Omental fat pad (tissue), 4 donors: Measurements from ENCODE around the gene ZAP70. TPM values are rescaled to one million over a fixed set of nuclear protein-coding genes. Genes with fewer than 3 reads are reported as not detected.

ENCODE experiments used
- ATAC-seq: fragments of 150-250 bp; one replicate; pipeline ENCODE4 v1.9.1; 2016; ENCODE audit warnings: mild to moderate bottlenecking, moderate library complexity; ENCODE audit not compliant: low FRiP score
- DNase-seq: peaks from one replicate; pipeline ENCODE4 v3.0.0-alpha.2; 2019; ENCODE audit warnings: low spot score
- CTCF ChIP-seq, 3 donors: fragments of 450-650 bp; IDR thresholded peaks; one replicate each; pipeline ENCODE4 v1.5.1; 2016 to 2017; ENCODE audit warnings: antibody characterized with exemption in 3 of 3, mild to moderate bottlenecking in 3 of 3, moderate library complexity in 2 of 3
- total RNA-seq, 4 donors: library from RNA; depleted of rRNA; stranded (reverse); fragments of >200 nt; gene quantifications; one replicate each; pipeline ENCODE4 v1.1.0, GENCODE V29; 2016

Gene ZAP70
- total RNA-seq, 4 donors from 2014 or later = 4.1 to 9.6 (median 6.5) TPM

- DNase-seq (no peak), ATAC-seq (no peak)
These were observed 42.1 kb downstream of the ZAP70 start for GRCh38 chr2:97755491-97755890.

GRCh38 chr2:97757062-97757461 is 43.7 kb downstream of the ZAP70 start:
- TF ChIP-seq CTCF (IDR thresholded peaks at IDR 0.05) = no peak
- no peak for DNase-seq
- ATAC-seq = no peak

More at GRCh38 chr2:97755491-97755890, 42.1 kb downstream of the ZAP70 start:
- no peak for TF ChIP-seq CTCF (IDR thresholded peaks at IDR 0.05)

- ATAC-seq = no peak
- no peak for TF ChIP-seq CTCF (IDR thresholded peaks at IDR 0.05)
- no peak for DNase-seq
These were observed 44.8 kb downstream of the ZAP70 start for GRCh38 chr2:97758131-97758705.

GRCh38 chr2:97759727-97760407 is 46.5 kb downstream of the ZAP70 start:
- no peak for TF ChIP-seq CTCF (IDR thresholded peaks at IDR 0.05)
- no peak for ATAC-seq
- no peak for DNase-seq

- no peak for DNase-seq
- ATAC-seq = no peak
- no peak for TF ChIP-seq CTCF (IDR thresholded peaks at IDR 0.05)
These were observed 47.2 kb downstream of the ZAP70 start for GRCh38 chr2:97760480-97761049.

GRCh38 chr2:97761192-97761591 is 47.8 kb downstream of the ZAP70 start:
- TF ChIP-seq CTCF (IDR thresholded peaks at IDR 0.05) = no peak
- ATAC-seq = no peak
- no peak for DNase-seq
